Mucosa of descending colon (tissue), 3 donors: ENCODE results near the gene THPO. TPM values are rescaled to one million over a fixed set of nuclear protein-coding genes. Genes with fewer than 3 reads are reported as not detected.
A peak's percentile ranks its signal among the peaks of the same experiment; 100 is the strongest.

ENCODE experiments used
- ATAC-seq: fragments of 200-7000 bp; cut with Tn5 transposase; one replicate; pipeline ENCODE4 v1.9.1; 2020; ENCODE audit warnings: mild to moderate bottlenecking, moderate library complexity
- DNase-seq, 3 donors: peaks; one replicate each; pipeline ENCODE4 v3.0.0-alpha.2; 2020
- H3K36me3 ChIP-seq: fragments of 200-600 bp; one replicate; pipeline ENCODE4 v1.8.0; 2021; ENCODE audit warnings: low read depth, mild to moderate bottlenecking
- H3K4me1 ChIP-seq: fragments of 200-600 bp; one replicate; pipeline ENCODE4 v1.8.0; 2021; ENCODE audit warnings: low read depth, mild to moderate bottlenecking
- H3K4me3 ChIP-seq: fragments of 200-600 bp; one replicate; pipeline ENCODE4 v1.8.0; 2021; ENCODE audit warnings: mild to moderate bottlenecking
- H3K9me3 ChIP-seq: fragments of 200-600 bp; one replicate; pipeline ENCODE4 v1.8.0; 2021; ENCODE audit warnings: mild to moderate bottlenecking
- intact Hi-C, 2 donors: fragments of 100-400 bp; cut with DNase I in 1 of 2; cut with micrococcal nuclease in 1 of 2; formaldehyde crosslinking; loops; one replicate each; pipeline versions ENCODE4 v1.11.0 to v1.11.1; 2022; cut with DNase I, micrococcal nuclease
- total RNA-seq, 3 donors: library from RNA; stranded (reverse); fragmentation: NEBNext Ultra II Directional in 2 of 3; extraction: Animal tissue kit (Norgen Biotek cat#: 25700) in 2 of 3; gene quantifications; one replicate each; pipeline versions ENCODE4 v1.2.1 to v1.2.4, GENCODE V29; 2021 to 2023
- TF ChIP-seq, protein P1 (sequence below): fragments of 200-600 bp; IDR thresholded peaks from one replicate; pipeline ENCODE4 v1.8.0; 2022; ENCODE audit warnings: antibody characterized with exemption, mild to moderate bottlenecking
- donor health status: DM: no; HTN: no; CAD: no; lungs with moderate emphysema.
- donor health status: DM: no; HTN: no; CAD: no.
- donor health status: DM: no; HTN: yes; CAD: no.

THPO gene
- total RNA-seq, 3 donors from 2014 or later: 0.14 to 0.63 TPM; not detected in 1

DNA sequence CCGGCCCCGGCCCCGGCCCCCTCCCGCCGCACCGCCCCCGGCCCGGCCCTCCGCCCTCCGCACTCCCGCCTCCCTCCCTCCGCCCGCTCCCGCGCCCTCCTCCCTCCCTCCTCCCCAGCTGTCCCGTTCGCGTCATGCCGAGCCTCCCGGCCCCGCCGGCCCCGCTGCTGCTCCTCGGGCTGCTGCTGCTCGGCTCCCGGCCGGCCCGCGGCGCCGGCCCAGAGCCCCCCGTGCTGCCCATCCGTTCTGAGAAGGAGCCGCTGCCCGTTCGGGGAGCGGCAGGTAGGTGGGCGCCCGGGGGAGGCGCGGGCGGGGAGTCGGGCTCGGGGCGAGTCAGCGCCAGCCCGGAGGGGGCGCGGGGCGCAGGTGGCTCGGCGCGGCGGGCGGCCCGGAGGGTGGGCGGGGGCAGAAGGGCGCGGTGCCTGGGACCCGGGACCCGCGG is 2.2 kb upstream of the THPO start:
- TF ChIP-seq, protein P1, sequence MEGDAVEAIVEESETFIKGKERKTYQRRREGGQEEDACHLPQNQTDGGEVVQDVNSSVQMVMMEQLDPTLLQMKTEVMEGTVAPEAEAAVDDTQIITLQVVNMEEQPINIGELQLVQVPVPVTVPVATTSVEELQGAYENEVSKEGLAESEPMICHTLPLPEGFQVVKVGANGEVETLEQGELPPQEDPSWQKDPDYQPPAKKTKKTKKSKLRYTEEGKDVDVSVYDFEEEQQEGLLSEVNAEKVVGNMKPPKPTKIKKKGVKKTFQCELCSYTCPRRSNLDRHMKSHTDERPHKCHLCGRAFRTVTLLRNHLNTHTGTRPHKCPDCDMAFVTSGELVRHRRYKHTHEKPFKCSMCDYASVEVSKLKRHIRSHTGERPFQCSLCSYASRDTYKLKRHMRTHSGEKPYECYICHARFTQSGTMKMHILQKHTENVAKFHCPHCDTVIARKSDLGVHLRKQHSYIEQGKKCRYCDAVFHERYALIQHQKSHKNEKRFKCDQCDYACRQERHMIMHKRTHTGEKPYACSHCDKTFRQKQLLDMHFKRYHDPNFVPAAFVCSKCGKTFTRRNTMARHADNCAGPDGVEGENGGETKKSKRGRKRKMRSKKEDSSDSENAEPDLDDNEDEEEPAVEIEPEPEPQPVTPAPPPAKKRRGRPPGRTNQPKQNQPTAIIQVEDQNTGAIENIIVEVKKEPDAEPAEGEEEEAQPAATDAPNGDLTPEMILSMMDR: no peak
- H3K4me1 ChIP-seq: peaks cover 4% of the 10 kb centered on the region
- H3K36me3 ChIP-seq: no peaks in the 10 kb centered on the region
- ATAC-seq (peak; percentile 64), DNase-seq (peak; percentile 54 to 71 (median 69))
- no peak overlapping the region for H3K4me3 ChIP-seq
- intact Hi-C loops: no loop called here
- H3K9me3 ChIP-seq: no peaks in the 10 kb centered on the region

- DNase-seq (no peak), ATAC-seq (no peak)
- intact Hi-C loops: no loop called here
- no peaks in the 10 kb centered on the region for H3K36me3 ChIP-seq
- H3K4me3 ChIP-seq: no peak within 1 kb of the TSS
- TF ChIP-seq, protein P1: no peak
- H3K4me1 ChIP-seq: peaks cover 4% of the 10 kb centered on the region
- no peaks in the 10 kb centered on the region for H3K9me3 ChIP-seq
Observed at GRCh38 chr3:184379358-184380184, 1.6 kb upstream of the THPO start, which contains the start of gene CHRD. TSS of gene CHRD (plus strand) at chr3:184380054. CDS start at chr3:184380319, 265 bp downstream.

GRCh38 chr3:184378651-184379357 is 797 bp upstream of the THPO start:
- Histone ChIP-seq H3K36me3 (no peaks in the 10 kb centered on the region), H3K4me3 (no peak overlapping the region), H3K4me1 (peaks cover 4% of the 10 kb centered on the region), H3K9me3 (no peaks in the 10 kb centered on the region)
- DNase-seq (no peak), ATAC-seq (no peak)
- intact Hi-C loops: no loop called here
- TF ChIP-seq, protein P1: no peak

GRCh38 chr3:184377374-184377773 is 633 bp downstream of the THPO start:
- intact Hi-C loops: no loop called here
- TF ChIP-seq, protein P1: no peak
- Histone ChIP-seq H3K4me3 (no peak overlapping the region), H3K36me3 (no peaks in the 10 kb centered on the region), H3K9me3 (no peaks in the 10 kb centered on the region), H3K4me1 (peaks cover 4% of the 10 kb centered on the region)
- DNase-seq (no peak), ATAC-seq (no peak)

DNA sequence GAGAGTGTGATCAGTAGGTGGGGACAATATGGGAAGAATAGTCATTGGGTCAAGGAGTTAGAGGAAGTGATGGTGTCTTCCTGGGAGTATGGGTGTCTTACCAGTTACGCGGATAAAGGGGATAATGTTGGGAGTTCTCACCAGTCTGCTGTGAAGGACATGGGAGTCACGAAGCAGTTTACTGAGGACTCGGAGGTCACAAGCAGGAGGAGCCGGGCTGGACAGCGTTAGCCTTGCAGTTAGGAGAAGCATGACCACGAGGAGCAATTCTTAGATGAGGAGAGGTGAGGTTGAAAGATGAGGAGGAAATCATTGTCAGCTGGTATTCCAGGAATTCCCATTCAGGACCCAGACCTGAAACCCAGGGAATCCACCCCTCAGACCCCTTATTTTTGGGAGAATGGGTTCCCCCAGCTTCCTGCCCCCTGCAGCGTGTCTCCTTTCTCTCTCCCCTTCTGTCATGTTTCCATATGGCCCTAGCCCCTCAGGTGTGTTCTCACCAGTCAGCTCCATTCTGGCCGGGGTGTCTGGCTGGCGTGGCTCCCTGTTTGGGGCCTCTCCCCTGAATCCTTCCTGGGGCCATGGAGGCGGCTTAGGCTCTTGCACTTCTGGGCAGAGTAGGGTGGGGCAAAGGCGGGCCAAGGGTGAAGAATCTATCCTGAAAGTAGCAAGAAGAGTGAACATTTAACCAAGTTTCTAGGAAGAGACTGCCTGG is 2.1 kb downstream of the THPO start:
- Histone ChIP-seq H3K9me3 (no peaks in the 10 kb centered on the region), H3K4me1 (peaks cover 4% of the 10 kb centered on the region), H3K36me3 (no peaks in the 10 kb centered on the region), H3K4me3 (no peak overlapping the region)
- intact Hi-C loops: no loop called here
- ATAC-seq (no peak), DNase-seq (no peak)
- TF ChIP-seq, protein P1: no peak
